H1 (cell line): ENCODE measurements around the gene ABHD17B. TPM values are rescaled to one million over a fixed set of nuclear protein-coding genes. Genes with fewer than 3 reads are reported as not detected.

Source experiments
- CTCF ChIA-PET: fragments of 300-600 bp; sonication (Branson Sonifier 250); formaldehyde crosslinking; loops from one replicate; lab custom pipeline; 2021; ENCODE audit not compliant: partially characterized antibody; lab: Charles Lee
- POLR2A ChIA-PET: fragments of 300-600 bp; sonication (Branson Sonifier 250); formaldehyde crosslinking; loops from one replicate; lab custom pipeline; 2021; ENCODE audit warnings: inconsistent platforms; ENCODE audit not compliant: partially characterized antibody; lab: Charles Lee
- DNase-seq, 2 experiments: peaks; one replicate each; pipeline versions ENCODE4 v3.0.0 to v3.0.0-alpha.2; 2010 to 2022; ENCODE audit warnings: low spot score in 2 of 2, low read depth in 1 of 2, mixed read lengths in 1 of 2
- FAIRE-seq: peaks from 2 replicates; lab custom pipeline; 2011; peaks lifted over from hg19 to GRCh38; lab: Jason Lieb, UNC
- H2AFZ ChIP-seq: 2 replicates; pipeline ENCODE4 v1.8.1; 2012; ENCODE audit warnings: low read length, inconsistent platforms
- H2AK5ac ChIP-seq: 2 replicates; pipeline ENCODE4 v1.6.1; 2013; ENCODE audit warnings: low read depth, low read length
- H2BK120ac ChIP-seq: replicated peaks from 2 replicates; pipeline ENCODE3; 2013; ENCODE audit warnings: low read depth, low read length, inconsistent platforms
- H2BK12ac ChIP-seq: 2 replicates; pipeline ENCODE4 v1.6.1; 2013; ENCODE audit warnings: low read depth, low read length
- H2BK15ac ChIP-seq: 2 replicates; pipeline ENCODE4 v1.6.1; 2013; ENCODE audit warnings: low read length
- H2BK20ac ChIP-seq: 2 replicates; pipeline ENCODE4 v1.6.1; 2013; ENCODE audit warnings: low read length
- H2BK5ac ChIP-seq: 2 replicates; pipeline ENCODE4 v1.6.1; 2013; ENCODE audit warnings: low read depth, low read length
- H3K14ac ChIP-seq: 2 replicates; pipeline ENCODE4 v1.6.1; 2013; ENCODE audit warnings: inconsistent platforms; ENCODE audit not compliant: insufficient read length
- H3K18ac ChIP-seq: 2 replicates; pipeline ENCODE4 v1.6.1; 2013; ENCODE audit warnings: low read length; ENCODE audit errors: extremely low read depth
- H3K23ac ChIP-seq: 2 replicates; pipeline ENCODE4 v1.6.1; 2013; ENCODE audit warnings: inconsistent platforms; ENCODE audit not compliant: insufficient read length
- H3K23me2 ChIP-seq: 2 replicates; pipeline ENCODE4 v1.6.1; 2013; ENCODE audit warnings: low read depth, low read length
- H3K27ac ChIP-seq: 2 replicates; pipeline ENCODE4 v1.6.1; 2011; ENCODE audit warnings: low read depth, low read length, inconsistent platforms
- H3K27me3 ChIP-seq, 4 experiments: replicated peaks in 1 of 4; 1 replicate in 1 of 4; 2 replicates in 3 of 4; pipeline versions ENCODE4 v1.6.1 to v1.8.1; 2011 to 2013; ENCODE audit warnings: low read length in 3 of 4, mild to moderate bottlenecking in 3 of 4, inconsistent platforms in 2 of 4, mixed read lengths in 2 of 4, moderate library complexity in 1 of 4; ENCODE audit not compliant: control insufficient read depth in 3 of 4, insufficient read depth in 3 of 4; ENCODE audit errors: extremely low read depth in 1 of 4
- H3K36me3 ChIP-seq, 4 experiments: 2 replicates each; pipeline versions ENCODE4 v1.6.1 to v1.8.1; 2011 to 2013; ENCODE audit warnings: mild to moderate bottlenecking in 4 of 4, low read length in 3 of 4, moderate library complexity in 2 of 4, control low read depth in 1 of 4, inconsistent platforms in 1 of 4; ENCODE audit not compliant: insufficient read depth in 4 of 4, control insufficient read depth in 2 of 4
- H3K4ac ChIP-seq: replicated peaks from 2 replicates; pipeline ENCODE3; 2013; ENCODE audit warnings: low read length, low read depth, mixed read lengths, inconsistent platforms; ENCODE audit not compliant: insufficient read length
- H3K4me1 ChIP-seq, 4 experiments: replicated peaks in 1 of 4; 1 replicate in 1 of 4; 2 replicates in 3 of 4; pipeline versions ENCODE4 v1.6.1 to v1.8.1; 2011 to 2013; ENCODE audit warnings: low read length in 3 of 4, inconsistent platforms in 2 of 4, mixed read lengths in 1 of 4; ENCODE audit not compliant: insufficient read depth in 4 of 4, control insufficient read depth in 3 of 4
- H3K4me2 ChIP-seq, 2 experiments: 2 replicates each; pipeline versions ENCODE4 v1.6.1 to v1.8.1; 2011 to 2013; ENCODE audit warnings: low read depth in 2 of 2, low read length in 2 of 2, control low read depth in 1 of 2, inconsistent platforms in 1 of 2, mild to moderate bottlenecking in 1 of 2; ENCODE audit not compliant: insufficient read depth in 1 of 2
- H3K4me3 ChIP-seq, 4 experiments: fragments of 200-600, 300-600 bp in 1 of 4; sonication (generic), shearing (Covaris generic), sonication (Bioruptor Twin) in 1 of 4; 2 replicates each; pipeline versions ENCODE4 v1.5.1 to v1.8.1; 2011 to 2016; ENCODE audit warnings: low read length in 4 of 4, low read depth in 3 of 4, control low read depth in 2 of 4, inconsistent platforms in 2 of 4, mild to moderate bottlenecking in 2 of 4, mixed read lengths in 1 of 4, moderate library complexity in 1 of 4; ENCODE audit not compliant: insufficient read depth in 2 of 4; ENCODE audit errors: extremely low read depth in 1 of 4
- H3K56ac ChIP-seq: replicated peaks from 2 replicates; pipeline ENCODE3; 2013; ENCODE audit warnings: low read depth, mild to moderate bottlenecking, mixed read lengths, low read length, inconsistent platforms; ENCODE audit not compliant: insufficient read length
- H3K79me1 ChIP-seq: 2 replicates; pipeline ENCODE4 v1.6.1; 2013; ENCODE audit warnings: low read depth, low read length, control low read depth
- H3K79me2 ChIP-seq, 2 experiments: 2 replicates each; pipeline versions ENCODE4 v1.6.1 to v1.8.1; 2012 to 2013; ENCODE audit warnings: low read length in 2 of 2, mild to moderate bottlenecking in 2 of 2, inconsistent platforms in 1 of 2; ENCODE audit not compliant: insufficient read depth in 2 of 2, control insufficient read depth in 1 of 2
- H3K9ac ChIP-seq, 4 experiments: replicated peaks in 1 of 4; 1 replicate in 1 of 4; 2 replicates in 3 of 4; pipeline versions ENCODE4 v1.6.1 to v1.8.1; 2011 to 2013; ENCODE audit warnings: low read depth in 3 of 4, low read length in 3 of 4, control low read depth in 2 of 4, mild to moderate bottlenecking in 2 of 4, moderate library complexity in 2 of 4, inconsistent platforms in 1 of 4; ENCODE audit errors: extremely low read depth in 1 of 4
- H3K9me3 ChIP-seq, 2 experiments: 2 replicates each; pipeline versions ENCODE4 v1.6.1 to v1.8.1; 2012 to 2013; ENCODE audit warnings: mild to moderate bottlenecking in 2 of 2, moderate library complexity in 2 of 2, control low read depth in 1 of 2, inconsistent platforms in 1 of 2, low read depth in 1 of 2, low read length in 1 of 2, mixed read lengths in 1 of 2; ENCODE audit not compliant: insufficient read depth in 2 of 2
- H4K20me1 ChIP-seq, 2 experiments: replicated peaks in 1 of 2; 2 replicates each; pipeline versions ENCODE3 to v1.8.1; 2011 to 2013; ENCODE audit warnings: inconsistent platforms in 2 of 2, low read length in 2 of 2, mild to moderate bottlenecking in 1 of 2; ENCODE audit not compliant: insufficient read depth in 2 of 2, control insufficient read depth in 1 of 2
- H4K5ac ChIP-seq: 2 replicates; pipeline ENCODE4 v1.6.1; 2013; ENCODE audit warnings: low read length, low read depth, mixed read lengths, inconsistent platforms; ENCODE audit not compliant: insufficient read length
- H4K8ac ChIP-seq: 2 replicates; pipeline ENCODE4 v1.8.0; 2013; ENCODE audit warnings: mild to moderate bottlenecking, moderate library complexity, low read length, inconsistent platforms; ENCODE audit not compliant: insufficient read depth; ENCODE audit errors: extremely low read depth
- H4K91ac ChIP-seq: replicated peaks from 2 replicates; pipeline ENCODE3; 2013; ENCODE audit warnings: low read length, mixed read lengths, inconsistent platforms; ENCODE audit not compliant: insufficient read length
- CBX5 ChIP-seq: fragments of 300-800, 300-1000 bp; sonication (generic); IDR thresholded peaks from 2 replicates; pipeline ENCODE4 v1.7.1; 2016; ENCODE audit warnings: antibody characterized with exemption, low read length, low read depth
- FOSL1 ChIP-seq: IDR thresholded peaks from 2 replicates; pipeline ENCODE4 v1.6.1; 2011; ENCODE audit warnings: mild to moderate bottlenecking, low read depth, low read length, moderate library complexity; ENCODE audit not compliant: insufficient read depth
- HDAC2 ChIP-seq, 2 experiments: fragments of 300-600 bp in 1 of 2; sonication (generic) in 1 of 2; IDR thresholded peaks; 2 replicates each; pipeline ENCODE4 v1.6.1; 2011 to 2012; ENCODE audit warnings: low read depth in 2 of 2, low read length in 2 of 2, mild to moderate bottlenecking in 2 of 2, moderate library complexity in 2 of 2, borderline replicate concordance in 1 of 2, inconsistent platforms in 1 of 2
- KDM1A ChIP-seq: fragments of 200-600, 300-600 bp; sonication (generic); IDR thresholded peaks from 2 replicates; pipeline ENCODE4 v1.7.1; 2016; ENCODE audit warnings: mild to moderate bottlenecking, low read length, borderline replicate concordance
- PHF8 ChIP-seq: fragments of 200-600 bp; sonication (generic); conservative IDR thresholded peaks from 2 replicates; pipeline ENCODE4 v1.7.1; 2012; ENCODE audit warnings: low read depth, mild to moderate bottlenecking, inconsistent platforms, low read length, moderate library complexity
- POLR2AphosphoS5 ChIP-seq: IDR thresholded peaks from 2 replicates; pipeline ENCODE4 v1.6.1; 2011; ENCODE audit warnings: low read depth, low read length
- POU5F1 ChIP-seq: IDR thresholded peaks from 2 replicates; pipeline ENCODE4 v1.6.1; 2011; ENCODE audit warnings: low read depth, mild to moderate bottlenecking, low read length, moderate library complexity
- RXRA ChIP-seq: IDR thresholded peaks from 2 replicates; pipeline ENCODE4 v1.6.1; 2011; ENCODE audit warnings: low read depth, mild to moderate bottlenecking, low read length, moderate library complexity; ENCODE audit not compliant: insufficient read depth
- SIX5 ChIP-seq: IDR thresholded peaks from 2 replicates; pipeline ENCODE4 v1.6.1; 2011; ENCODE audit warnings: mild to moderate bottlenecking, low read depth, low read length
- SUZ12 ChIP-seq: fragments of 200-600 bp; sonication (generic); IDR thresholded peaks from 2 replicates; pipeline ENCODE4 v1.6.1; 2012; ENCODE audit warnings: mild to moderate bottlenecking, inconsistent platforms, low read length, moderate library complexity, mixed read lengths
- TAF7 ChIP-seq: optimal IDR thresholded peaks from 2 replicates; pipeline ENCODE3; 2011; ENCODE audit warnings: low read depth, mild to moderate bottlenecking, inconsistent platforms, low read length, moderate library complexity, borderline replicate concordance
- TBP ChIP-seq: IDR thresholded peaks from 2 replicates; pipeline ENCODE4 v1.6.1; 2011; ENCODE audit warnings: low read depth, low read length, improper control_type of control experiment
- YY1 ChIP-seq: IDR thresholded peaks from 2 replicates; pipeline ENCODE4 v1.6.1; 2011; ENCODE audit warnings: low read depth, mild to moderate bottlenecking, low read length
- polyA plus RNA-seq, 7 experiments: library from polyadenylated mRNA; depleted of rRNA in 3 of 7; stranded (reverse) in 5 of 7; unstranded in 2 of 7; fragments of >200 nt in 5 of 7; fragments of 200-250 nt in 2 of 7; gene quantifications; 1 replicate in 5 of 7; 2 replicates in 1 of 7; 4 replicates in 1 of 7; pipeline versions ENCODE4 v1.2.1 to v1.2.3, GENCODE V29; 2011 to 2013; ENCODE audit warnings: missing spikeins in 2 of 7, mixed read lengths in 2 of 7
- total RNA-seq: library from RNA; stranded (reverse); fragmentation: NEBNext Ultra II Directional; extraction: Animal tissue kit (Norgen Biotek cat#: 25700); gene quantifications from 2 replicates; pipeline ENCODE4 v1.2.1, GENCODE V29; 2021

ABHD17B gene
- total and polyA plus RNA-seq, 2 of the 8 experiments (the other 6 are each of a cell fraction or from before 2014, with no cell fraction given), result 37.2 to 60.8 TPM

- Histone ChIP-seq H2AFZ (no peak overlapping the region), H4K5ac (no peak overlapping the region), H4K20me1 (no peaks in the 10 kb centered on the region), H2AK5ac (no peak overlapping the region), H3K4me3 (no peak overlapping the region), H3K14ac (no peak overlapping the region), H3K23ac (no peak overlapping the region), H3K9me3 (peaks cover 12 to 13% of the 10 kb centered on the region in 2 experiments; a peak in 3 of 4 replicates), H2BK15ac (no peak overlapping the region), H3K23me2 (peaks cover 8% of the 10 kb centered on the region), H2BK5ac (no peak overlapping the region), H3K79me1 (peaks cover 3% of the 10 kb centered on the region; the same call in 1 of the 2 replicates), H3K4ac (no peak overlapping the region), H3K79me2 (peaks cover 28 to 85% of the 10 kb centered on the region in 2 experiments), H4K91ac (no peak overlapping the region), H3K4me2 (no peak overlapping the region), H3K18ac (no peak overlapping the region), H3K56ac (no peak overlapping the region), H3K27ac (no peak overlapping the region), H2BK120ac (no peak overlapping the region), H3K4me1 (peaks cover 2 to 5% (median 3%) of the 10 kb centered on the region in 4 experiments; a peak in 6 of 7 replicates), H3K27me3 (no peaks in the 10 kb centered on the region), H3K36me3 (peaks cover 0 to 12% (median 5%) of the 10 kb centered on the region in 4 experiments; a peak in 3 of 8 replicates), H2BK20ac (no peak overlapping the region), H2BK12ac (no peak overlapping the region), H4K8ac (no peak overlapping the region), H3K9ac (no peak overlapping the region)
- DNase-seq (no peak), FAIRE-seq (no peak)
- CTCF ChIA-PET, result interaction anchor here (1.0 to 3.1 kb wide), 7 partner anchors 8 to 109 kb away, joined by 3 to 9 read pairs (median 3); no protein-coding TSS in a partner anchor
- POLR2A ChIA-PET, result interaction anchor here (1.2 to 1.5 kb wide), 4 partner anchors 10 to 63 kb away, joined by 3 to 5 read pairs (median 4); no protein-coding TSS in a partner anchor
- no peak for TF ChIP-seq YY1
- TF ChIP-seq FOSL1, result no peak
- TF ChIP-seq HDAC2 (IDR thresholded peaks at IDR 0.05; ENCODE audit: borderline replicate concordance in 1 of 2, low read depth in 2 of 2, low read length in 2 of 2), result no peak
- no peak for TF ChIP-seq KDM1A
- TF ChIP-seq POLR2AphosphoS5, result no peak
- TF ChIP-seq PHF8, result no peak
- no peak for TF ChIP-seq SUZ12
- no peak for TF ChIP-seq TBP
- TF ChIP-seq RXRA, result no peak
- TF ChIP-seq SIX5, result no peak
- no peak for TF ChIP-seq CBX5
- TF ChIP-seq POU5F1, result no peak
- TF ChIP-seq TAF7, result no peak
These were observed 4.5 kb upstream of the ABHD17B start for GRCh38 chr9:71915495-71915894.
